ENCODE results near the gene ARHGEF10L.

Gene ARHGEF10L

GRCh38 chr1:17559615-17560419, 20.3 kb downstream of the ARHGEF10L start:
- Histone ChIP-seq H3K27me3 (ENCODE audit: control insufficient read depth, insufficient read depth, low read length) (no peaks in the 10 kb centered on the region), H3K4me3 (ENCODE audit: low read length) (no peak overlapping the region), H3K4me1 (ENCODE audit: control insufficient read depth, insufficient read depth, low read length) (peaks cover 29% of the 10 kb centered on the region), H3K27ac (ENCODE audit: low read depth, low read length) (no peak overlapping the region), H3K9ac (ENCODE audit: low read length) (no peak overlapping the region), H3K36me3 (ENCODE audit: control insufficient read depth, insufficient read depth, low read length) (no peaks in the 10 kb centered on the region)

GRCh38 chr1:17561247-17561548, 21.7 kb downstream of the ARHGEF10L start:
- Histone ChIP-seq H3K4me3 (ENCODE audit: low read length) (no peak overlapping the region), H3K27ac (ENCODE audit: low read depth, low read length) (peak overlapping the region; percentile 88), H3K9ac (ENCODE audit: low read length) (no peak overlapping the region), H3K4me1 (ENCODE audit: control insufficient read depth, insufficient read depth, low read length) (peaks cover 33% of the 10 kb centered on the region), H3K27me3 (ENCODE audit: control insufficient read depth, insufficient read depth, low read length) (no peaks in the 10 kb centered on the region), H3K36me3 (ENCODE audit: control insufficient read depth, insufficient read depth, low read length) (no peaks in the 10 kb centered on the region)

GRCh38 chr1:17561561-17561985, 22.1 kb downstream of the ARHGEF10L start:
- peak overlapping the region; percentile 41 for H3K4me3 ChIP-seq (ENCODE audit: low read length)
- peak overlapping the region; percentile 88 for H3K27ac ChIP-seq (ENCODE audit: low read depth, low read length)
- H3K27me3 ChIP-seq (ENCODE audit: control insufficient read depth, insufficient read depth, low read length), result no peaks in the 10 kb centered on the region
- no peaks in the 10 kb centered on the region for H3K36me3 ChIP-seq (ENCODE audit: control insufficient read depth, insufficient read depth, low read length)
- H3K9ac ChIP-seq (ENCODE audit: low read length), result peak overlapping the region; percentile 27
- peaks cover 33% of the 10 kb centered on the region for H3K4me1 ChIP-seq (ENCODE audit: control insufficient read depth, insufficient read depth, low read length)

- H3K4me1 ChIP-seq (ENCODE audit: control insufficient read depth, insufficient read depth, low read length), result peaks cover 33% of the 10 kb centered on the region
- peak overlapping the region; percentile 68 for H3K27ac ChIP-seq (ENCODE audit: low read depth, low read length)
- no peak overlapping the region for H3K9ac ChIP-seq (ENCODE audit: low read length)
- no peaks in the 10 kb centered on the region for H3K36me3 ChIP-seq (ENCODE audit: control insufficient read depth, insufficient read depth, low read length)
- no peak overlapping the region for H3K4me3 ChIP-seq (ENCODE audit: low read length)
- H3K27me3 ChIP-seq (ENCODE audit: control insufficient read depth, insufficient read depth, low read length), result no peaks in the 10 kb centered on the region
These were observed 22.9 kb downstream of the ARHGEF10L start for GRCh38 chr1:17562375-17562774.

GRCh38 chr1:17563494-17564281, 24.2 kb downstream of the ARHGEF10L start:
- Histone ChIP-seq H3K27me3 (ENCODE audit: control insufficient read depth, insufficient read depth, low read length) (no peaks in the 10 kb centered on the region), H3K27ac (ENCODE audit: low read depth, low read length) (peak overlapping the region; percentile 32), H3K4me1 (ENCODE audit: control insufficient read depth, insufficient read depth, low read length) (peaks cover 42% of the 10 kb centered on the region), H3K36me3 (ENCODE audit: control insufficient read depth, insufficient read depth, low read length) (no peaks in the 10 kb centered on the region), H3K4me3 (ENCODE audit: low read length) (no peak overlapping the region), H3K9ac (ENCODE audit: low read length) (no peak overlapping the region)

GRCh38 chr1:17564458-17565393, 25.2 kb downstream of the ARHGEF10L start:
- no peak overlapping the region for H3K4me3 ChIP-seq (ENCODE audit: low read length)
- peaks cover 52% of the 10 kb centered on the region for H3K4me1 ChIP-seq (ENCODE audit: control insufficient read depth, insufficient read depth, low read length)
- H3K9ac ChIP-seq (ENCODE audit: low read length), result no peak overlapping the region
- no peak overlapping the region for H3K27ac ChIP-seq (ENCODE audit: low read depth, low read length)
- H3K27me3 ChIP-seq (ENCODE audit: control insufficient read depth, insufficient read depth, low read length), result no peaks in the 10 kb centered on the region
- no peaks in the 10 kb centered on the region for H3K36me3 ChIP-seq (ENCODE audit: control insufficient read depth, insufficient read depth, low read length)

GRCh38 chr1:17565461-17566252, 26.2 kb downstream of the ARHGEF10L start:
- Histone ChIP-seq H3K27ac (ENCODE audit: low read depth, low read length) (no peak overlapping the region), H3K36me3 (ENCODE audit: control insufficient read depth, insufficient read depth, low read length) (no peaks in the 10 kb centered on the region), H3K4me1 (ENCODE audit: control insufficient read depth, insufficient read depth, low read length) (peaks cover 60% of the 10 kb centered on the region), H3K9ac (ENCODE audit: low read length) (no peak overlapping the region), H3K27me3 (ENCODE audit: control insufficient read depth, insufficient read depth, low read length) (no peaks in the 10 kb centered on the region), H3K4me3 (ENCODE audit: low read length) (no peak overlapping the region)

GRCh38 chr1:17566417-17566816, 26.9 kb downstream of the ARHGEF10L start:
- H3K27ac ChIP-seq (ENCODE audit: low read depth, low read length), result no peak overlapping the region
- no peaks in the 10 kb centered on the region for H3K27me3 ChIP-seq (ENCODE audit: control insufficient read depth, insufficient read depth, low read length)
- H3K4me1 ChIP-seq (ENCODE audit: control insufficient read depth, insufficient read depth, low read length), result peaks cover 60% of the 10 kb centered on the region
- no peak overlapping the region for H3K4me3 ChIP-seq (ENCODE audit: low read length)
- no peaks in the 10 kb centered on the region for H3K36me3 ChIP-seq (ENCODE audit: control insufficient read depth, insufficient read depth, low read length)
- no peak overlapping the region for H3K9ac ChIP-seq (ENCODE audit: low read length)

- Histone ChIP-seq H3K4me3 (ENCODE audit: low read length) (no peak overlapping the region), H3K36me3 (ENCODE audit: control insufficient read depth, insufficient read depth, low read length) (no peaks in the 10 kb centered on the region), H3K4me1 (ENCODE audit: control insufficient read depth, insufficient read depth, low read length) (peaks cover 55% of the 10 kb centered on the region), H3K27me3 (ENCODE audit: control insufficient read depth, insufficient read depth, low read length) (no peaks in the 10 kb centered on the region), H3K9ac (ENCODE audit: low read length) (no peak overlapping the region), H3K27ac (ENCODE audit: low read depth, low read length) (peak overlapping the region; percentile 88)
These were observed 27.4 kb downstream of the ARHGEF10L start for GRCh38 chr1:17566892-17567291.

- H3K4me1 ChIP-seq (ENCODE audit: control insufficient read depth, insufficient read depth, low read length), result peaks cover 51% of the 10 kb centered on the region
- peak overlapping the region; percentile 88 for H3K27ac ChIP-seq (ENCODE audit: low read depth, low read length)
- no peak overlapping the region for H3K9ac ChIP-seq (ENCODE audit: low read length)
- no peak overlapping the region for H3K4me3 ChIP-seq (ENCODE audit: low read length)
- no peaks in the 10 kb centered on the region for H3K27me3 ChIP-seq (ENCODE audit: control insufficient read depth, insufficient read depth, low read length)
- H3K36me3 ChIP-seq (ENCODE audit: control insufficient read depth, insufficient read depth, low read length), result no peaks in the 10 kb centered on the region
These were observed 28.1 kb downstream of the ARHGEF10L start for GRCh38 chr1:17567582-17567981.

- Histone ChIP-seq H3K27me3 (ENCODE audit: control insufficient read depth, insufficient read depth, low read length) (no peaks in the 10 kb centered on the region), H3K9ac (ENCODE audit: low read length) (no peak overlapping the region), H3K36me3 (ENCODE audit: control insufficient read depth, insufficient read depth, low read length) (no peaks in the 10 kb centered on the region), H3K4me3 (ENCODE audit: low read length) (no peak overlapping the region), H3K4me1 (ENCODE audit: control insufficient read depth, insufficient read depth, low read length) (peaks cover 49% of the 10 kb centered on the region), H3K27ac (ENCODE audit: low read depth, low read length) (peak overlapping the region; percentile 88)
These were observed 28.8 kb downstream of the ARHGEF10L start for GRCh38 chr1:17568014-17568900.
